HepG2 (cell line): ENCODE measurements around the gene DGAT2. TPM values are rescaled to one million over a fixed set of nuclear protein-coding genes. Genes with fewer than 3 reads are reported as not detected.
A peak's percentile ranks its signal among the peaks of the same experiment; 100 is the strongest.

Experiments used
- BCL3 ChIP-seq: sonication (generic); formaldehyde crosslinking; IDR thresholded peaks from 2 replicates; pipeline ENCODE4 v1.5.1; 2020; ENCODE audit warnings: mild to moderate bottlenecking, missing genetic modification reagents, moderate library complexity
- CEBPG ChIP-seq: IDR thresholded peaks from 2 replicates; pipeline ENCODE4 v1.6.1; 2016
- CSRNP1 ChIP-seq: sonication (generic); formaldehyde crosslinking; IDR thresholded peaks from 2 replicates; pipeline ENCODE4 v1.8.1; 2023; ENCODE audit warnings: mild to moderate bottlenecking, missing genetic modification reagents
- FIP1L1 ChIP-seq: fragments of 200-400 bp; formaldehyde crosslinking; IDR thresholded peaks from 2 replicates; pipeline ENCODE4 v1.6.1; 2018; ENCODE audit warnings: low read depth, mild to moderate bottlenecking, low read length, moderate library complexity, borderline replicate concordance; ENCODE audit not compliant: insufficient read depth
- FUBP1 ChIP-seq: sonication (generic); formaldehyde crosslinking; IDR thresholded peaks from 2 replicates; pipeline ENCODE4 v1.5.1; 2020; ENCODE audit warnings: missing genetic modification reagents, mild to moderate bottlenecking, borderline replicate concordance
- MEF2D ChIP-seq: sonication (generic); formaldehyde crosslinking; IDR thresholded peaks from 2 replicates; pipeline ENCODE4 v1.5.1; 2020; ENCODE audit warnings: mild to moderate bottlenecking, missing genetic modification reagents
- MTA1 ChIP-seq: sonication (generic); formaldehyde crosslinking; IDR thresholded peaks from 2 replicates; pipeline ENCODE4 v1.4.0; 2020; ENCODE audit warnings: missing genetic modification reagents, mild to moderate bottlenecking, borderline replicate concordance
- NBN ChIP-seq: fragments of 450-650 bp; conservative IDR thresholded peaks from 2 replicates; pipeline ENCODE4 v1.6.1; 2017
- NFIB ChIP-seq: sonication (generic); formaldehyde crosslinking; IDR thresholded peaks from 2 replicates; pipeline ENCODE4 v1.9.0; 2021; ENCODE audit warnings: missing genetic modification reagents, mild to moderate bottlenecking, borderline replicate concordance
- NKX3-1 ChIP-seq: sonication (generic); formaldehyde crosslinking; IDR thresholded peaks from 2 replicates; pipeline ENCODE4 v1.5.0; 2020; ENCODE audit warnings: missing genetic modification reagents
- NRL ChIP-seq: sonication (generic); formaldehyde crosslinking; IDR thresholded peaks from 2 replicates; pipeline ENCODE4 v1.5.0; 2020; ENCODE audit warnings: missing genetic modification reagents, mild to moderate bottlenecking, moderate library complexity, borderline replicate concordance
- SMAD3 ChIP-seq: sonication (generic); formaldehyde crosslinking; IDR thresholded peaks from 2 replicates; pipeline ENCODE4 v1.4.0; 2020; ENCODE audit warnings: missing genetic modification reagents
- ZNF326 ChIP-seq: sonication (generic); formaldehyde crosslinking; IDR thresholded peaks from 2 replicates; pipeline ENCODE4 v1.4.0; 2020; ENCODE audit warnings: missing genetic modification reagents, borderline replicate concordance
- ZNF558 ChIP-seq: sonication (generic); formaldehyde crosslinking; IDR thresholded peaks from 2 replicates; pipeline ENCODE4 v1.9.0; 2022; ENCODE audit warnings: mild to moderate bottlenecking, missing genetic modification reagents, borderline replicate concordance
- polyA plus RNA-seq, 8 experiments: library from polyadenylated mRNA; depleted of rRNA in 3 of 8; stranded (reverse) in 7 of 8; unstranded in 1 of 8; fragments of >200 nt; fragmentation: Illumina TruSeq in 4 of 8; extraction: Trizol in 4 of 8; gene quantifications; 2 replicates each; pipeline versions ENCODE4 v1.2.1 to v1.2.3, GENCODE V29; 2011 to 2016; ENCODE audit warnings: low read depth in 4 of 8, missing spikeins in 1 of 8, mixed read lengths in 1 of 8; ENCODE audit not compliant: insufficient read depth in 1 of 8
- total RNA-seq, 5 experiments: library from RNA; depleted of rRNA; stranded (reverse); fragments of >200 nt; fragmentation: Illumina TruSeq; extraction: Trizol; gene quantifications; 2 replicates each; pipeline ENCODE4 v1.2.3, GENCODE V29; 2016; ENCODE audit warnings: low read depth in 1 of 5
- TF ChIP-seq, protein P1 (sequence below), 2 experiments: sonication (generic) in 1 of 2; formaldehyde crosslinking in 1 of 2; IDR thresholded peaks; 2 replicates each; pipeline versions ENCODE4 v1.4.0 to v1.6.1; 2016 to 2020; ENCODE audit warnings: borderline replicate concordance in 1 of 2, low read depth in 1 of 2, mild to moderate bottlenecking in 1 of 2, missing genetic modification reagents in 1 of 2
- TF ChIP-seq, protein P2 (sequence below): sonication (generic); formaldehyde crosslinking; IDR thresholded peaks from 2 replicates; pipeline ENCODE4 v1.5.0; 2020; ENCODE audit warnings: missing genetic modification reagents

The DGAT2 gene
- total and polyA plus RNA-seq, 2 of the 13 experiments (the other 11 are each of a cell fraction or from before 2014, with no cell fraction given) = 39.0 to 65.6 TPM

DNA sequence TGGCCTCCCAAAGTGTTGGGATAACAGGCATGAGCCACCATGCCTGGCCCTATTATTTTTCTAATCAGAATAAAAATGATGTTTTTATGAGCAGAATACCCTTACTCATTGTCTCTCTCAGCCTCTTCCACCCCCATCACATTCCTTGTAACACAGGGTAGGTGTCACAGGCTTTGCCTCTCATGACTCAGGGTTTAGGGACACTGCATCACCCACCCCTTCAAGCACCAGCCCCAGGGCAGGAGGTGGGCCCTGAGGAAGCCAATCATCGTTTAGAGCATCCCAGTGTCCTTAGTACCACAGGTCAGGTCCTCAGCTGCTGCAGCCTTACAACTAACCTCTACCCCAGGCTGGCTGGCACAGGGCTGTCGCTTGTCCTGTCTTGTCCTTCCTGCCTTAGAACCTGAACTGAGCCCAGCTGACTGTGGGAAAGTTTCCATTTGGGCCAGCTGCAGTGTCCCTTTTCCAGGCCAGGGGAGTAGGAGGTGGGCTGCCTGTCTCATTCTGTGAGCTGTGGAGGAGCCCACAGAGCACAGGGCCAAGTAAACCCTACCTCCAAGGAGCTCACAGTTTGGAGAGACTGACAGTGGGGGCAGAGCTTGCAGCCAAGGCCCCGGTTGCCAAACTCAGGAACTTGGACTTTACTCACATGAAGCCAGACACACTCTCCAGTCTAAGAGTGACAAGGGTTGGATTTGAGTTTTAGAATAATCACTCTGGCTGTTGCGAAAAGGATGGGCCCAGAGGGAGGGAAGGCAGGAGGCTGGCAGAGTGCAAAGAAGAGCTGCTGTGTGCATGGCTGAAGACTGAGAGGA, 26.9 kb downstream of the DGAT2 start (continued):
- TF ChIP-seq NFIB (CRISPR knock-in tag) = no peak
- no peak for TF ChIP-seq FUBP1 (CRISPR knock-in tag)
- no peak for TF ChIP-seq CSRNP1
- TF ChIP-seq NBN = no peak
- TF ChIP-seq NKX3-1 (CRISPR knock-in tag) = no peak
- TF ChIP-seq, protein P1, sequence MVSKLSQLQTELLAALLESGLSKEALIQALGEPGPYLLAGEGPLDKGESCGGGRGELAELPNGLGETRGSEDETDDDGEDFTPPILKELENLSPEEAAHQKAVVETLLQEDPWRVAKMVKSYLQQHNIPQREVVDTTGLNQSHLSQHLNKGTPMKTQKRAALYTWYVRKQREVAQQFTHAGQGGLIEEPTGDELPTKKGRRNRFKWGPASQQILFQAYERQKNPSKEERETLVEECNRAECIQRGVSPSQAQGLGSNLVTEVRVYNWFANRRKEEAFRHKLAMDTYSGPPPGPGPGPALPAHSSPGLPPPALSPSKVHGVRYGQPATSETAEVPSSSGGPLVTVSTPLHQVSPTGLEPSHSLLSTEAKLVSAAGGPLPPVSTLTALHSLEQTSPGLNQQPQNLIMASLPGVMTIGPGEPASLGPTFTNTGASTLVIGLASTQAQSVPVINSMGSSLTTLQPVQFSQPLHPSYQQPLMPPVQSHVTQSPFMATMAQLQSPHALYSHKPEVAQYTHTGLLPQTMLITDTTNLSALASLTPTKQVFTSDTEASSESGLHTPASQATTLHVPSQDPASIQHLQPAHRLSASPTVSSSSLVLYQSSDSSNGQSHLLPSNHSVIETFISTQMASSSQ (IDR thresholded peaks at IDR 0.05; ENCODE audit: low read depth) = no peak
- TF ChIP-seq, protein P1 (CRISPR knock-in tag; IDR thresholded peaks at IDR 0.05; ENCODE audit: borderline replicate concordance) = peak; percentile 36; the same call in 1 of the 2 replicates
- TF ChIP-seq MEF2D (CRISPR knock-in tag) = 0 out of 2 replicates have a peak, but pooled peaks have one; percentile 26
- TF ChIP-seq ZNF558 (CRISPR knock-in tag) = no peak
- peak; percentile 60; the same call in 1 of the 2 replicates for TF ChIP-seq MTA1 (CRISPR knock-in tag)
- TF ChIP-seq FIP1L1 = no peak
- TF ChIP-seq ZNF326 (CRISPR knock-in tag) = no peak
- TF ChIP-seq CEBPG (CRISPR knock-in tag) = peak; percentile 80
- TF ChIP-seq SMAD3 (CRISPR knock-in tag) = no peak
- TF ChIP-seq BCL3 = no peak
- TF ChIP-seq, protein P2, sequence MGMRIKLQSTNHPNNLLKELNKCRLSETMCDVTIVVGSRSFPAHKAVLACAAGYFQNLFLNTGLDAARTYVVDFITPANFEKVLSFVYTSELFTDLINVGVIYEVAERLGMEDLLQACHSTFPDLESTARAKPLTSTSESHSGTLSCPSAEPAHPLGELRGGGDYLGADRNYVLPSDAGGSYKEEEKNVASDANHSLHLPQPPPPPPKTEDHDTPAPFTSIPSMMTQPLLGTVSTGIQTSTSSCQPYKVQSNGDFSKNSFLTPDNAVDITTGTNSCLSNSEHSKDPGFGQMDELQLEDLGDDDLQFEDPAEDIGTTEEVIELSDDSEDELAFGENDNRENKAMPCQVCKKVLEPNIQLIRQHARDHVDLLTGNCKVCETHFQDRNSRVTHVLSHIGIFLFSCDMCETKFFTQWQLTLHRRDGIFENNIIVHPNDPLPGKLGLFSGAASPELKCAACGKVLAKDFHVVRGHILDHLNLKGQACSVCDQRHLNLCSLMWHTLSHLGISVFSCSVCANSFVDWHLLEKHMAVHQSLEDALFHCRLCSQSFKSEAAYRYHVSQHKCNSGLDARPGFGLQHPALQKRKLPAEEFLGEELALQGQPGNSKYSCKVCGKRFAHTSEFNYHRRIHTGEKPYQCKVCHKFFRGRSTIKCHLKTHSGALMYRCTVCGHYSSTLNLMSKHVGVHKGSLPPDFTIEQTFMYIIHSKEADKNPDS (CRISPR knock-in tag) = no peak
- TF ChIP-seq NRL (CRISPR knock-in tag) = 0 out of 2 replicates have a peak, but pooled peaks have one; percentile 59
